BLaER1 (cell line): ENCODE results near the gene SV2B.

Experiments
- H3K27ac ChIP-seq: shearing (Covaris generic); formaldehyde crosslinking; 2 replicates; pipeline ENCODE4 v1.8.1; 2022
- H3K27me3 ChIP-seq: shearing (Covaris generic); formaldehyde crosslinking; 2 replicates; pipeline ENCODE4 v1.8.1; 2022
- H3K36me3 ChIP-seq: shearing (Covaris generic); formaldehyde crosslinking; 2 replicates; pipeline ENCODE4 v1.8.1; 2022
- H3K4me1 ChIP-seq: shearing (Covaris generic); formaldehyde crosslinking; 2 replicates; pipeline ENCODE4 v1.8.1; 2022
- H3K4me2 ChIP-seq: shearing (Covaris generic); formaldehyde crosslinking; 2 replicates; pipeline ENCODE4 v1.8.1; 2022
- H3K4me3 ChIP-seq: shearing (Covaris generic); formaldehyde crosslinking; 2 replicates; pipeline ENCODE4 v1.8.1; 2022
- H3K9ac ChIP-seq: shearing (Covaris generic); formaldehyde crosslinking; 2 replicates; pipeline ENCODE4 v1.8.1; 2022
- H3K9me3 ChIP-seq: shearing (Covaris generic); formaldehyde crosslinking; 2 replicates; pipeline ENCODE4 v1.8.1; 2022
- H4K20me1 ChIP-seq: shearing (Covaris generic); formaldehyde crosslinking; 2 replicates; pipeline ENCODE4 v1.8.1; 2022
- Cebpa-rat ChIP-seq: shearing (Covaris generic); IDR thresholded peaks from 2 replicates; pipeline ENCODE4 v1.8.1; 2022

SV2B gene

GRCh38 chr15:91222052-91222451 lies 122.0 kb downstream of the SV2B start:
- no peaks in the 10 kb centered on the region for H4K20me1 ChIP-seq
- no peak overlapping the region for H3K4me2 ChIP-seq
- H3K27ac ChIP-seq: no peak overlapping the region
- no peak overlapping the region for H3K9ac ChIP-seq
- H3K9me3 ChIP-seq: no peaks in the 10 kb centered on the region
- no peak for TF ChIP-seq Cebpa-rat
- H3K4me1 ChIP-seq: peaks cover 8% of the 10 kb centered on the region
- H3K36me3 ChIP-seq: no peaks in the 10 kb centered on the region
- no peaks in the 10 kb centered on the region for H3K27me3 ChIP-seq
- H3K4me3 ChIP-seq: no peak overlapping the region

- Histone ChIP-seq H3K9ac (no peak overlapping the region), H4K20me1 (no peaks in the 10 kb centered on the region), H3K4me2 (no peak overlapping the region), H3K27me3 (no peaks in the 10 kb centered on the region), H3K4me3 (no peak overlapping the region), H3K36me3 (no peaks in the 10 kb centered on the region), H3K4me1 (peaks cover 8% of the 10 kb centered on the region), H3K27ac (no peak overlapping the region), H3K9me3 (no peaks in the 10 kb centered on the region)
- TF ChIP-seq Cebpa-rat: no peak
Measured at GRCh38 chr15:91223863-91224262, 123.8 kb downstream of the SV2B start.

GRCh38 chr15:91224755-91225380 lies 124.8 kb downstream of the SV2B start:
- no peak overlapping the region for H3K4me3 ChIP-seq
- H4K20me1 ChIP-seq: no peaks in the 10 kb centered on the region
- no peaks in the 10 kb centered on the region for H3K36me3 ChIP-seq
- no peak overlapping the region for H3K9ac ChIP-seq
- H3K9me3 ChIP-seq: no peaks in the 10 kb centered on the region
- peaks cover 8% of the 10 kb centered on the region for H3K4me1 ChIP-seq
- TF ChIP-seq Cebpa-rat: no peak
- no peaks in the 10 kb centered on the region for H3K27me3 ChIP-seq
- no peak overlapping the region for H3K27ac ChIP-seq
- no peak overlapping the region for H3K4me2 ChIP-seq

DNA sequence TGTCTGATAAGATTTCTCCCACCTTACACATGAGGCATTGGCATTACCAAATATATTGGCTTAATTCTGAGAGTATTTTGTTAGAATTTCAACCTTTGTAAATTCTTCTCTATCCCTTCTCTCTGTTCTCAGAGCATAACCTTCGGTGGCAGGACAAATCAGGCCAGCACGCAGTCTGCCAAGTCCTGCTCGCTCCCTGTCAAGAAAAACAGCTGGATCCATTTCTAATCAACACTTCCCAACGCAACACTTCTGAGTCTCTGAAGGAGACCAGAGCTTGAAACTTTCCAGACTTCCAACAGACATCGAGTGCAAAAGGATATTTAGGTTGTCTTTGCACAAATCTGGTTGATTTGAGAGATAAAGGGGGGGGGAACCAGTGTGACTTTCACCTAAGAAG lies 125.7 kb downstream of the SV2B start:
- H3K9ac ChIP-seq: no peak overlapping the region
- no peak overlapping the region for H3K4me3 ChIP-seq
- TF ChIP-seq Cebpa-rat: no peak
- no peaks in the 10 kb centered on the region for H3K27me3 ChIP-seq
- H3K27ac ChIP-seq: no peak overlapping the region
- peaks cover 4% of the 10 kb centered on the region for H3K4me1 ChIP-seq
- H3K36me3 ChIP-seq: no peaks in the 10 kb centered on the region
- H4K20me1 ChIP-seq: no peaks in the 10 kb centered on the region
- no peaks in the 10 kb centered on the region for H3K9me3 ChIP-seq
- H3K4me2 ChIP-seq: no peak overlapping the region

DNA sequence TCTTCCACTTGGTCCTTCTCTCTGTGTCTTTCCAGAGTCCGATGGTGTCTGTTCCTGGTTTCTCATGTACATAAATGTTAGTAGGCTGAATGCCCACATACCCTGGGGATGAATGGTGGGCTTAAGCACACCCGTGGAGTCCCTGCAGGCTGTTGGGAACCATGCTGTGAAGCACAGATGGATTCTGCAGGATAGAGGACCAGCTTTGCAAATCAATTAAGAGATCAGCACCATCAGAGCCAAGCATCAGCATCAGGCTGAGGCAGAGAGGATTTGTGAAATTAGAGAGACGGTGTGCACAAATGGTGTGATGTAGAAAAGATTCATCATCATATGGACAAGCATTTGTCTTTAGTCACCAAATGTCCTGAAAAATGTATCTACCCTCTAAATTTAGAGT lies 127.1 kb downstream of the SV2B start:
- TF ChIP-seq Cebpa-rat: no peak
- H3K27ac ChIP-seq: no peak overlapping the region
- H3K9ac ChIP-seq: no peak overlapping the region
- no peaks in the 10 kb centered on the region for H3K27me3 ChIP-seq
- H3K4me3 ChIP-seq: no peak overlapping the region
- H3K4me2 ChIP-seq: no peak overlapping the region
- no peaks in the 10 kb centered on the region for H3K4me1 ChIP-seq
- no peaks in the 10 kb centered on the region for H3K9me3 ChIP-seq
- no peaks in the 10 kb centered on the region for H4K20me1 ChIP-seq
- H3K36me3 ChIP-seq: no peaks in the 10 kb centered on the region

- H3K27me3 ChIP-seq: no peaks in the 10 kb centered on the region
- no peaks in the 10 kb centered on the region for H3K9me3 ChIP-seq
- no peaks in the 10 kb centered on the region for H4K20me1 ChIP-seq
- H3K4me1 ChIP-seq: no peaks in the 10 kb centered on the region
- no peak overlapping the region for H3K4me2 ChIP-seq
- TF ChIP-seq Cebpa-rat: no peak
- no peak overlapping the region for H3K4me3 ChIP-seq
- H3K9ac ChIP-seq: no peak overlapping the region
- H3K27ac ChIP-seq: no peak overlapping the region
- H3K36me3 ChIP-seq: no peaks in the 10 kb centered on the region
Measured at GRCh38 chr15:91227766-91228165, 127.7 kb downstream of the SV2B start.

DNA sequence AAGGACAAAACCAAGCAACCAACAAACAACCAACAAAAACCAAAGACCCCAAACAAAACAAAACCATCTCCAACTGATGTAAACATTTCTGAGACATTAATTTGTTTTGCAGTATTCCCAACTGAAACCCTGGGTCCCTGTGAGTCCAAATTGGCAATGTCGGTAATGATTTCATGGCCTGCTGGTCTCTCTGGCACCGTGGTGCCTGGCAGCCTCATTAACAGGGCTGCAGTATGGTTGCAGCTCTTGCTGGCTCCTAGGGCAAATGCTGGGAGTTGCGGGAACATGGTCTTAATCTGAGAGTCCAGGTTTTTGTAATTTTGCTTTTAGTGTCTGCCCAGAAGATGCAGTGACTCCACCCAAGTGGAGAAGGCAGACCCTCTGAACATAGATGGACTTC lies 128.3 kb downstream of the SV2B start:
- TF ChIP-seq Cebpa-rat: no peak
- Histone ChIP-seq H3K4me3 (no peak overlapping the region), H3K27me3 (no peaks in the 10 kb centered on the region), H4K20me1 (no peaks in the 10 kb centered on the region), H3K9ac (no peak overlapping the region), H3K27ac (no peak overlapping the region), H3K4me1 (no peaks in the 10 kb centered on the region), H3K9me3 (no peaks in the 10 kb centered on the region), H3K4me2 (no peak overlapping the region), H3K36me3 (no peaks in the 10 kb centered on the region)

DNA sequence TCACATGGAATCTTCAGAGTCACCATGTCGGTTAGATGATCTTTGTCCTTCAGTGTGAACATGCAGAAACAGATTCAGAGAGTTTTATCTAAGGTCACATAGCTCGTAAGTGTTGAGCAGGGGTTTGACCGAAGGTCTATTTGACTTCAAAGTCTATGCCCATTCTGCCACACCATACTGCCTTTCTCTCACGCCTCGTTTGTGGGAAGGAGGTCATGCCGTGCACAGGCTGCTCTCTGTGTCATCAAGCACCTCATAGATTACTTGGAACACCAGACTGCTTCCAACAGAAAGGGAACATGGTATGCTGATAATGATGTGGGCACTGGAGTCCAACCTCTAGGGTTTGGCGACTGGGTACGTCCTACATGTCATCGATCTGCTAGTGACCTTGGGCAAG lies 128.8 kb downstream of the SV2B start:
- Histone ChIP-seq H3K4me2 (no peak overlapping the region), H4K20me1 (no peaks in the 10 kb centered on the region), H3K9me3 (no peaks in the 10 kb centered on the region), H3K4me3 (no peak overlapping the region), H3K9ac (no peak overlapping the region), H3K36me3 (no peaks in the 10 kb centered on the region), H3K4me1 (no peaks in the 10 kb centered on the region), H3K27me3 (no peaks in the 10 kb centered on the region), H3K27ac (no peak overlapping the region)
- no peak for TF ChIP-seq Cebpa-rat

DNA sequence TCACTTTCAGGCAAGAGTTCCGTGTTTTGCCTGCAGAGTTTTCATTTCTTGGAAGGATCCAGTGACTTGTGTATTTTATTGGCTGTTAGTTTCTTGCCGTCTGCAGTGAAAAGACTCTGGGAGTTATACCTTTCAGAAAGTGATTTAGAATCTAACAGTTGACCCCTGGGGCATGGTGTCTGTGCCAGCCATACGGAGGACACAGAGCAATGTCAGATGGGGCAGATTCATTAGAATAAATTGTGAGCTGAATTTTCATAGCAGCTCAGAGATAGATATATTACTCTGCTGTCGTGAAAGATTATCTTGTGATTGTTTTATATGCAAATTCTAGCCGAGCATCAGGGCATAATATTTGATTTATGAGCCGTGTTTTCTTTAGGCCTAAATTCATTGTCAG lies 131.6 kb downstream of the SV2B start:
- Histone ChIP-seq H3K36me3 (no peaks in the 10 kb centered on the region), H3K9ac (no peak overlapping the region), H3K4me3 (no peak overlapping the region), H3K27ac (no peak overlapping the region), H3K4me2 (no peak overlapping the region), H4K20me1 (no peaks in the 10 kb centered on the region), H3K9me3 (no peaks in the 10 kb centered on the region), H3K27me3 (no peaks in the 10 kb centered on the region), H3K4me1 (no peaks in the 10 kb centered on the region)
- no peak for TF ChIP-seq Cebpa-rat

DNA sequence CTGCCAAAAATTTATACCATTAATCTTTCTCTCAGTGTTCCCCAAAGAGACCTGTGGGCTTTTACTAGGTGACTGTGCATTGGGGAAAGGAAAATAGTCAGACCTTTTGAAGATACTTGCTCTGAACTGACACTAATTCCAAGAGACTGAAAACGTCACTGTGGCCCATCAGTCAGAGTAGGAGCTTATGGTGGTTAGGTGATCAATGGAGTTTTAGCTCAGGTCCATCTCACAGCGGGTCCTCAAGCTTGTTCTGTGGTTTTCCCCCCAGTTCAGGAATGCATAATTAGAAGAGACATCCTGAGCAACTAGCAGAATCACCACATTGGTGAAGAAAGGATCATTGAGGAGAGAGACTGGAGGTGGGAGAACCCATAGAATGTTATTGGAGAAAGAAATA lies 134.7 kb downstream of the SV2B start:
- H3K9me3 ChIP-seq: no peaks in the 10 kb centered on the region
- no peaks in the 10 kb centered on the region for H4K20me1 ChIP-seq
- no peak overlapping the region for H3K4me2 ChIP-seq
- no peaks in the 10 kb centered on the region for H3K36me3 ChIP-seq
- no peaks in the 10 kb centered on the region for H3K4me1 ChIP-seq
- no peak overlapping the region for H3K27ac ChIP-seq
- no peak overlapping the region for H3K9ac ChIP-seq
- no peaks in the 10 kb centered on the region for H3K27me3 ChIP-seq
- TF ChIP-seq Cebpa-rat: no peak
- H3K4me3 ChIP-seq: no peak overlapping the region

DNA sequence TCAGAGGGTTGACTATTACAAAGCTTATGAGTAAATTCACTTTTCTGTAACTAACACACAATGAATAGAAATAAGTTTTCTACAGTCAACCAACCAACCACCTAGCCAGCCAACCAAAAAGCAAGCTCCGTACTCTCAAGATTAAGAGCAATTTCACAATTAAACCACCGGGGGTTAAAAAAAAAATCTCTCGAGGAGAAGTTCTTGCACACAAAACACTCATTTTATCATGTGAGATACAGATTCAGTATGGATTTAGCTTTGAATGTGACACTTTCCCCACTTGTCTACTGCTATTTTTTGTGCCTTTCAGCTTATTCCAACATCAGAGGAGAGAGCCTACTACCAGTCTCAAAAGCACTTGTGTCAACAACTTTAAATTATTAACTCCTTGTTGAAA lies 135.3 kb downstream of the SV2B start:
- no peaks in the 10 kb centered on the region for H3K27me3 ChIP-seq
- no peak overlapping the region for H3K9ac ChIP-seq
- H3K4me1 ChIP-seq: no peaks in the 10 kb centered on the region
- H3K27ac ChIP-seq: no peak overlapping the region
- no peak overlapping the region for H3K4me2 ChIP-seq
- no peak for TF ChIP-seq Cebpa-rat
- no peak overlapping the region for H3K4me3 ChIP-seq
- H3K36me3 ChIP-seq: no peaks in the 10 kb centered on the region
- H4K20me1 ChIP-seq: no peaks in the 10 kb centered on the region
- no peaks in the 10 kb centered on the region for H3K9me3 ChIP-seq
